Ovary (tissue), 3 donors: ENCODE measurements around the gene IQGAP2.

Experiments used
- CTCF ChIP-seq, 3 donors: fragments of 450-650 bp in 2 of 3; fragments of 200-600 bp in 1 of 3; IDR thresholded peaks; one replicate each; pipeline versions ENCODE4 v1.5.1 to v1.8.0; 2016 to 2022; ENCODE audit warnings: antibody characterized with exemption in 3 of 3, mild to moderate bottlenecking in 1 of 3
- EP300 ChIP-seq: sonication (generic); formaldehyde crosslinking; IDR thresholded peaks from one replicate; pipeline ENCODE4 v1.6.1; 2017; ENCODE audit warnings: antibody characterized with exemption
- POLR2A ChIP-seq: fragments of 450-650 bp; IDR thresholded peaks from one replicate; pipeline ENCODE4 v1.6.1; 2017; ENCODE audit warnings: antibody characterized with exemption, mild to moderate bottlenecking, moderate library complexity
- donor health status: DM: no; HTN: no; CAD: no.

- no peak for TF ChIP-seq POLR2A
- TF ChIP-seq CTCF (IDR thresholded peaks at IDR 0.05): peak in 1 of 3 donors; percentile 24
- TF ChIP-seq EP300: no peak
Observed at GRCh38 chr5:76715736-76716455, 312.8 kb downstream of the IQGAP2 start, which contains the start of gene F2R.
